Dermis blood vessel endothelial cell (primary cell): ENCODE measurements around the gene ELOVL6. TPM values are rescaled to one million over a fixed set of nuclear protein-coding genes. Genes with fewer than 3 reads are reported as not detected.

Source experiments
- DNase-seq: peaks from one replicate; pipeline ENCODE4 v3.0.0; 2010
- total RNA-seq: library from RNA; depleted of rRNA; stranded (reverse); fragments of >200 nt; gene quantifications from 2 replicates; pipeline ENCODE4 v1.2.3, GENCODE V29; 2014

ELOVL6 gene
- total RNA-seq, 1 donor from 2014 or later: 1.9 TPM

- DNase-seq: no peak
Measured at GRCh38 chr4:110020646-110021443, 177.6 kb downstream of the ELOVL6 start.

DNA sequence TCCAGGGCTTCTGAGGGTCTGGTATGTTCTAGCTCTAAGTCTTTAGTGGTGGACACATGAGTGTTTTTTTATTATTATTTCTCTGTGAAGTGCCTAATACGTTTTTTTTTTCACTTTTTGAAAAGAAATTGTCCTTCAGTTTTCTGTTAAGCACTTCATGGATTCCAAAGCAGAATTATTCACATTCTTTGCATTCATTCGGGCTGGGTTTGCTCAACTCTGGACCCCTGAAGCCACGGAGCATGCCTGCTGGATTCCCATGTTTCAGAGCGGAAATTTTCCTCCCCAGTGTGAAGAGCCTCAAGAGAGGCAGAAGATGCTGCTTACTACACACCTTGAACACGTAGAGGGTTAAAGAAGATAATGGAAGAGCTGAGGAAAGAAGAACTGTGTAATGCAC, 178.3 kb downstream of the ELOVL6 start:
- no peak for DNase-seq

- no peak for DNase-seq
Measured at GRCh38 chr4:110019153-110019552, 179.3 kb downstream of the ELOVL6 start.

GRCh38 chr4:110014233-110014632, 184.2 kb downstream of the ELOVL6 start:
- no peak for DNase-seq

DNA sequence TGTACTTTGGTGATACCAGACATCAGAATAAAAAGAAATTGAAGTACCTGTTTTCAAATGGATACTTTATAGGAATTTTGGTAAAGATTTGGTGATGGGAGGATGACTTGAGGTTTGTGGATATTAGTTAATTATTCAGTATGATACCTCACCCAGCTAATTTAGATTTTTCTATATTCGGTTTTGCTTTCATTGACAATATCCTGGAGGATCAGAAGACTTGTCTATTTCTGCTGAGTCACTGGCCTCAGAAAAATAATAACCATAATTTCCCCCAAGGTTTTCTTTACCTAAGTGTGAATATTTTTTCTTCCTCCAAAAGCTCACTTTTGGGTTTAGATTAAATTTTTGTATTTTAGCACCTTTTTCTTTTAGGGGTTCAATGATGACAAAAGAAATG, 185.5 kb downstream of the ELOVL6 start:
- no peak for DNase-seq

DNA sequence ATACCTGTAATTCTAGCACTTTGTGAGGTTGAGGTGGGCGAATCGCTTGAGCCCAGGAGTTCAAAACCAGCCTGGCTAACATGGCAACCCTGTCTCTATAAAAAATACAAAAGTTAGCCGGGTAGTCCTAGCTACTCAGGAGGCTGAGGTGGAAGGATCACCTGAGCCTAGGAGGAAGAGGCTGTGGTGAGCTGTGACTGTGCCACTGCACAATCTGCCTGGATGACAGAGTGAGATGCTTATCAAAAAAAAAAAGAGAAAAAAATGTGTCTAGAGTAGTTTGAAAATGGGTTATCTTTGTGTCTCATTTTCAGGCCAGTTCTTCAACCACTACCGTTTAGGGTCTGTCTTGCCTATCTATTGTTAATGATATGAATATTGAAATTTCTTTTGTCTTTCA, 187.6 kb downstream of the ELOVL6 start:
- DNase-seq: no peak

DNA sequence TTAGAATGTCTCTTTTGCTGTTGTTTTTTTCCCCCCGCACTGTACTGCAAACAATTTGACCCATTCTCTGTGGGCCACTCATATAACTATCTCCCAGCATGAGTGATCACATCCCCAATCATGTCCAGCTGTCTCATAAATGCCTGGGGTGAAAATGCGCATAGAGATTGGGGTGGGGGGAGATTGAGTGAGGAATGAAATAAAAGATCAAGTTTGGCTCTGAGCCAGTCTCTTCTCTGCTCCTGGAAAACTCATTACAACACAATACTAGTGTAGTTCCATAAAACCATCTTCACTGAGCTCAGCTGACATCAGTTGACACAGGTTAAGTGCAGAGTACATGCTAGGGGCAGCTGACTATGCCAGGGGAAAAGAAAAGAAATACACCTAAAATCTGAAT, 188.9 kb downstream of the ELOVL6 start:
- no peak for DNase-seq

GRCh38 chr4:110008540-110008939, 189.9 kb downstream of the ELOVL6 start:
- DNase-seq: no peak

DNA sequence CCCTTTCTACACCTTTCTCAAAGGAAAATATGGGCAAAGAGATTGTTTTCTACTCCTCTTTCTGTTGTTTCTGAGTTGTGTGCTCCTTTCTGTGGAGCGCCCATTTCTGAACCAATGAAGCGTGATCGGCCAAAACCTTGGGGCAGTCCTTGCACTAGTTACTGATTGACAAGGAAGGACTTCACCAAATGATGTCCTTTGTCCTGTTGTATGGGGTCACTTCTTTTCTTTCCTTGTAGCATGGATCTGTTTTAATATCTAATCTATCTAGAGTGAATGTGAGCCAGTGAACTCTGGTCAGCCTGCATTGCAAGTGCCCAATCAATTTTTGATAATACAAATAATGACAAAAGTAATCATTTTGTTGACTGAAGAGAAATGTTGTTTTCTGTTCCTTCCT, 191.2 kb downstream of the ELOVL6 start:
- no peak for DNase-seq

GRCh38 chr4:110005461-110006056, 192.9 kb downstream of the ELOVL6 start:
- peak; percentile 80 for DNase-seq

DNA sequence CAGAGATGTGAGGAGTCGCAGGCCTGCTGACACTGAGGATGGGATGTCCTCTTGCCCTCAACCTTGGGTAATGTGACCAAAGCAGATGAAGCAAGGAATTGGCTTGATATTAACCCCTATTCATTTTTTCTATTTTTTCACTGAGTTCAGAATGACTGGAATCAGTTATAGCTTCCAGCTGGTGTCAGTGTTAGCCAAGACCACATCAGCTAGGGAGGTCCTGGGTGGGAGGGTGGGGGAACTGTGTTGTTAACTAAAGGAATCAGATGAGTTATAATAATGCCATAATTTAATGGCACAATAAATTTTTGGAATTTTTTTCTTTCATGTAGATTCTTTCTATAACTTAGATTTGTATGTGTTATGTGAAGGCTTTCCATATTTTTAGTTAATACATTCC, 193.9 kb downstream of the ELOVL6 start:
- no peak for DNase-seq

- DNase-seq: no peak
Measured at GRCh38 chr4:110003401-110004187, 194.8 kb downstream of the ELOVL6 start.

DNA sequence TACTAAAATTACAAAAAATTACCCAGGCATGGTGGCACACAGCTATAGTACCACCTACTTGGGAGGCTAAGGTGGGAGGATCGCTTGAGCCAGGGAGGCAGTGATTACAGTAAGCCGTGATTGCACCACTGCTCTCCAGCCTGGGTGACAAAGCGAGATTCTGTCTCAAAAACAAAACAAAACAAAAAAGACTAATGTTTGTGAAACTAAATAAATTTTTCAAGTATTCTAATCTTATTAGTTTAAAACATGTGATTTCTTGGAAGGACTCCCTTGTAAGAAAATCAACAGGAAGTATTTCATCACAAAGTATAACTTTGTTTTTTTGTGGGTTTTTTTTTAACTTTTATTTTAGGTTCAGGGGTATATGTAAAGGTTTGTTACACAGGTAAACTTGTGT, 196.1 kb downstream of the ELOVL6 start:
- no peak for DNase-seq

GRCh38 chr4:109999585-109999912, 198.9 kb downstream of the ELOVL6 start:
- DNase-seq: no peak

GRCh38 chr4:109998867-109999584, 199.4 kb downstream of the ELOVL6 start:
- DNase-seq: peak; percentile 82

- DNase-seq: no peak
Measured at GRCh38 chr4:109996526-109996925, 201.9 kb downstream of the ELOVL6 start.
